ENCODE results near the gene NAA35. TPM values are rescaled to one million over a fixed set of nuclear protein-coding genes. Genes with fewer than 3 reads are reported as not detected.

NAA35 gene
- total RNA-seq, 1 donor from 2014 or later: 20.3 TPM

DNA sequence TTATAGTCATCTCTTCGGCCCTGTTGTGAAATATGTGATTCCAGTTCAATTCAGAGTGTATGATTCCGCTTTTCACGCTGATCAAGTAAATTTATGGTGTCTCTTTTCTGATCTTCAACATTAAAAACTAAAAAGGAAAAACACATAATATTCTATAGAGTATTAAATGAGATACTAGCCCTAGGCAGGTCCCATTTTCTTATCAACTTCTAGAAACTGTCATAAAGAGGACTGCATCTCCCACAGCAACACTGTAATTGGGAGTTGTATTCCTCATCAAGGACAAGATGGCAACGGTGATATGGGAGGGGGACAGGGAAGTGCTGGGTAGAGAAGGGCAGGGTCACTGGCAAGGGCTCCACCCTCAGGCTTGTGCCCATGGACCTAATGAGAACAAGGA is 86.8 kb downstream of the NAA35 start:
- H3K4me3 ChIP-seq: no peak overlapping the region
- no peaks in the 10 kb centered on the region for H3K27me3 ChIP-seq (ENCODE audit: low read depth)
- peaks cover 58% of the 10 kb centered on the region for H3K36me3 ChIP-seq
- ATAC-seq: no peak
- TF ChIP-seq, protein P1, sequence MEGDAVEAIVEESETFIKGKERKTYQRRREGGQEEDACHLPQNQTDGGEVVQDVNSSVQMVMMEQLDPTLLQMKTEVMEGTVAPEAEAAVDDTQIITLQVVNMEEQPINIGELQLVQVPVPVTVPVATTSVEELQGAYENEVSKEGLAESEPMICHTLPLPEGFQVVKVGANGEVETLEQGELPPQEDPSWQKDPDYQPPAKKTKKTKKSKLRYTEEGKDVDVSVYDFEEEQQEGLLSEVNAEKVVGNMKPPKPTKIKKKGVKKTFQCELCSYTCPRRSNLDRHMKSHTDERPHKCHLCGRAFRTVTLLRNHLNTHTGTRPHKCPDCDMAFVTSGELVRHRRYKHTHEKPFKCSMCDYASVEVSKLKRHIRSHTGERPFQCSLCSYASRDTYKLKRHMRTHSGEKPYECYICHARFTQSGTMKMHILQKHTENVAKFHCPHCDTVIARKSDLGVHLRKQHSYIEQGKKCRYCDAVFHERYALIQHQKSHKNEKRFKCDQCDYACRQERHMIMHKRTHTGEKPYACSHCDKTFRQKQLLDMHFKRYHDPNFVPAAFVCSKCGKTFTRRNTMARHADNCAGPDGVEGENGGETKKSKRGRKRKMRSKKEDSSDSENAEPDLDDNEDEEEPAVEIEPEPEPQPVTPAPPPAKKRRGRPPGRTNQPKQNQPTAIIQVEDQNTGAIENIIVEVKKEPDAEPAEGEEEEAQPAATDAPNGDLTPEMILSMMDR (IDR thresholded peaks at IDR 0.05): no peak
- H3K27ac ChIP-seq: no peak overlapping the region
- intact Hi-C loops (cut with DNase I): no loop called here
- no peaks in the 10 kb centered on the region for H3K9me3 ChIP-seq
- DNase-seq: no peak
- no peaks in the 10 kb centered on the region for H3K4me1 ChIP-seq

DNA sequence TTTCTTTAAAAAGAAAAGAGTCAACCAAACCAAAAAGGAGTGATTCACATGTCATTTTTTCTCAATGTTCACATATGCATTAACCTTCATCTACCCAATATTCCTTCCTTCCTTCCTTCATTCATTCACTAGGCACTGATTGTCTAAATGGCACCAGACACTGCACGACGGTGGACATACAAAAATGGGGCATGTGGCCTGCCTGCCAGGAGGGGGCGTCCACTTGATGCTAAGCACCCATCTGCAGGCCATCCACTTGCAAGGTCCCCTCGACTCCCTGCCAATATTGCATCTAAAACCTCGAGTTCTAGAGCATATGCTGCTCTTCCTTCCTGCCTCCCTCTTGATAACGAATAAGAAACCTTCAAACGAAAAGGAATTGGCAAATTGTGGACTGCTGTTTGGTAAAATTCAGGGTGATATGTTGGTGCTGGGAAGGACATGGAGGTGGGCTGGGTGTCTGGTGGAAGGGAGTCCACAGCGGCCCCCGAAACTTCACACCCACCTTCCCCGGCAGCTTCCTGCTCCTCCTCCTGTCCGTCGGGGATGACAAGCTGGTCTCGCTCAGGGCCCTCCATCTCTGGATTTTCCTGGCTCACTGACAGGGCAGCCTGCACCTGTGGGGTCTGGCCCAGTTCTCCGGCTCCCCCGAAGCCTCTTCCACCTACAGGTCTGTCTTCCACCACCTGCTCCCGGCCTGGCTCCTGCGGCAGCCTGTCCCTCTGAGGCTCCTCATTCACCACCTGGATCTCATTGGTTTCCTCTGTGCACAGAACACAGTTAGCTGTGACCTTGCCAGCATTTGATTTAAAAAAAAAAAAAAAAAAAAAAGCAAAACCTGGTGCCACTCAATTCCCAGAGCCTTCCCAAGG is 94.2 kb downstream of the NAA35 start:
- no peaks in the 10 kb centered on the region for H3K4me1 ChIP-seq
- H3K27me3 ChIP-seq (ENCODE audit: low read depth): no peaks in the 10 kb centered on the region
- no peak overlapping the region for H3K4me3 ChIP-seq
- H3K9me3 ChIP-seq: no peaks in the 10 kb centered on the region
- H3K36me3 ChIP-seq: peaks cover 8% of the 10 kb centered on the region
- ATAC-seq: no peak
- TF ChIP-seq, protein P1 (IDR thresholded peaks at IDR 0.05): peak; percentile 42
- intact Hi-C loops (cut with DNase I): no loop called here
- no peak for DNase-seq
- H3K27ac ChIP-seq: no peak overlapping the region

DNA sequence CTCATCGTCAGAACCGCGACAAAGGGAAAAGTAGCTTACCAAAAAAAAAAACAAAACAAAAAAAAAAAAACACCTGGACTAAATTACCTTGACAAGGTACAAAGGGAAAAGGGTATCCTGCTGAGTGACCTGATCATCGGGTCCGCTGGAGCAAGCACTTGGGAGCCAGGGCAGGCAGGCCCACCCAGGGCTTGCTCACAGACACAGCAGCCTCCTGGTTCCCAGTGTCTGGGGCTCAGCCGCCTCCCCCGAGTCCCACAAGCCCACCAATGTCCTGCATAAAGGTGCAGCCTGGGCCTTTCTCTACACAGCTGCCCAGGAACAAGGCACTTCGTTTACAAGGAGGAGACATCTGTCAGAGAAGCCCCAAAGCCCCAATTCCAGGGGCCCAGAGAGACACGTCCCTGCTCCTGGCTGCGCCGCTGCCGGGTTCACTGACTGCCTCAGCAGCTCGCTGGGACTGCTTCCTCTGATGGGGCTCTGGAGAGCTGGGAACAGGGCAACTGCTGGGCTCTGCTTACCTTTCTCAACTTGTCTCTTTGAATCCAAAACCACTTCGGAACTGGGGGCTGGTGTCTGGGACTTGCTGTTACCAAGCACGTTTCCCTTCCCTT is 95.0 kb downstream of the NAA35 start:
- DNase-seq: no peak
- peaks cover 8% of the 10 kb centered on the region for H3K36me3 ChIP-seq
- intact Hi-C loops (cut with DNase I): no loop called here

DNA sequence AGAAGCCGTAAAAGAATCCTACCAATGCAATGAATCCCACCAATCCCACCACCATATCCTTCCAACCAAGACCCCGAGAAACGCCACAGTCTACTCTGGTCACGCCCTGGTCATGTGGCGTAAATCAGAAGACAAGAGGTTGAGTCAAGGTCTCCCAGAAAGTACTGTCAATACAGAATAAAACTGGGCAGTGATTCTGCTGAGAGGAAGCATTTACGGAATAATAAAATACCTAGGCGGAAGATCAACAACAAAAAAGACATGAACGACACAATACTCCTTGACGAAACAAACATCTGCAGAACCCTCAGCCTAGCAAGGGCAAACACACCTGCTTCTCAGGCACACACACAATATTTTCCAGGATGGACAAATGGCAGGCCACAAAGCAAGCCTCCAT is 95.6 kb downstream of the NAA35 start:
- Histone ChIP-seq H3K27ac (no peak overlapping the region), H3K27me3 (ENCODE audit: low read depth) (no peaks in the 10 kb centered on the region), H3K4me3 (no peak overlapping the region), H3K4me1 (no peaks in the 10 kb centered on the region), H3K9me3 (no peaks in the 10 kb centered on the region), H3K36me3 (peaks cover 8% of the 10 kb centered on the region)
- ATAC-seq (no peak), DNase-seq (no peak)
- intact Hi-C loops (cut with DNase I): no loop called here
- TF ChIP-seq, protein P1 (IDR thresholded peaks at IDR 0.05): no peak

More for the DNA sequence above, 95.0 kb downstream of the NAA35 start:
- H3K27ac ChIP-seq: no peak overlapping the region
- no peaks in the 10 kb centered on the region for H3K27me3 ChIP-seq (ENCODE audit: low read depth)
- no peaks in the 10 kb centered on the region for H3K4me1 ChIP-seq
- no peak for ATAC-seq
- no peaks in the 10 kb centered on the region for H3K9me3 ChIP-seq
- H3K4me3 ChIP-seq: no peak overlapping the region
- TF ChIP-seq, protein P1 (IDR thresholded peaks at IDR 0.05): no peak

DNA sequence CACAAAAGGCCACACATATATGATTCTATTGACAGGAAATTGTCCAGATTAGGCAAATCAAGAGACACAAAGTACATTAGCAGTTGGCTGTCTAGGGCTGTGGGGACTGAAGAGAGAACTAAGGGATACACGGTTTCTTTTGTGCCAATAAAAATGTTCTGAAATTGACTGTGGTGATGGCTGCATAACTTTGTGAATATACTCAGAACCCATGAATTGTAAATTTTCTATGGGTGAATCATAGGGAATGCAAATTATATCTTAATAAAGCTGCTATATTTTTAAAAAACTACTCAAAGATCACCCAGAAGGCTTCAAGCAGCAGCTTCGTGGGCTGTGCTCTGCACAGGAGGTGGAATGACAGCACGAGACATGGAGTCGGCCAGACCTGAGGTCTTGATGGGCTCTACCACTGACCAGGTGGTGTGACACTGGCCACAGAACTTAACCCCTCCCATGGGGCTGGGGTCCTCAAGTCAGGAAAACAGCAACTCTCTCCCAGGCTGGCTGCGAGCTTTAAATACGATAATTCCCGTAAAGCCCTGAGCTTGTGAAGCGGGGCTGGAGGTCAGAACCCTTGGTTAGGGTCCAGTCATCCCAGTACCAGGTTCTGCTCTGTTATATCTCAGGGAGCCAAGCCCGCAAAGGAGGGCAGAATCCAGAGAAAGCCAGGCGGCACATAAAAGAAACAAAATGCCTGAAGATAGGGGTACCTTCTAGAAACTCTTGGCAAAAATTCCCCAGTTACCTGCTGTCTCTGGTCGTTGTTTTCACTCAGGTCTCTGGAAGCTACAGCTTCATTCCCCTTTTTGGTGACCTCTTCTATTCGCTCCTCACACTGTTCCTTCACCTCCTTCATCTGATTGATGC is 99.3 kb downstream of the NAA35 start:
- no peak overlapping the region for H3K27ac ChIP-seq
- intact Hi-C loops (cut with DNase I): no loop called here
- no peaks in the 10 kb centered on the region for H3K4me1 ChIP-seq

More for the DNA sequence above, 99.3 kb downstream of the NAA35 start:
- peaks cover 2% of the 10 kb centered on the region for H3K36me3 ChIP-seq
- TF ChIP-seq, protein P1 (IDR thresholded peaks at IDR 0.05): no peak
- ATAC-seq (no peak), DNase-seq (no peak)
- no peaks in the 10 kb centered on the region for H3K9me3 ChIP-seq
- no peak overlapping the region for H3K4me3 ChIP-seq
- H3K27me3 ChIP-seq (ENCODE audit: low read depth): no peaks in the 10 kb centered on the region
